ENCODE results near the gene ZNF22. TPM values are rescaled to one million over a fixed set of nuclear protein-coding genes. Genes with fewer than 3 reads are reported as not detected.

ZNF22 gene
- total RNA-seq, 1 experiment from 2014 or later = 13.5 TPM

GRCh38 chr10:44954042-44954441 is 46.7 kb upstream of the ZNF22 start:
- H3K9ac ChIP-seq (ENCODE audit: low read length) = no peak overlapping the region
- DNase-seq (ENCODE audit: low read depth, low spot score) (no peak), ATAC-seq (no peak)
- H3K27me3 ChIP-seq (ENCODE audit: insufficient read depth, low read length) = no peaks in the 10 kb centered on the region
- ChIA-PET CTCF (no interaction called here), RAD21 (ENCODE audit: low non-redundant PET in 1 of 2, low total read pairs in 2 of 2, uncharacterized antibody in 2 of 2, unreplicated experiment in 2 of 2) (no interaction called here), POLR2A (interaction anchor here (0.7 kb wide), 1 partner anchor 121 kb away, joined by 3 read pairs; no protein-coding TSS in a partner anchor)
- H3K4me2 ChIP-seq (ENCODE audit: low read length) = no peak overlapping the region
- intact Hi-C loops (cut with micrococcal nuclease) = no loop called here
- peaks cover 0 to 10% of the 10 kb centered on the region in 2 experiments; a peak in 1 of 4 replicates for H3K4me1 ChIP-seq (ENCODE audit: control insufficient read depth in 1 of 2, insufficient read depth in 2 of 2, low read length in 2 of 2)
- TF ChIP-seq POLR2A (IDR thresholded peaks at IDR 0.05; ENCODE audit: borderline replicate concordance, extremely low read depth, insufficient read depth, insufficient read length) (no peak), FOSL1 (IDR thresholded peaks at IDR 0.05; ENCODE audit: low read depth) (no peak), SRF (IDR thresholded peaks at IDR 0.05; ENCODE audit: low read depth) (no peak), YY1 (IDR thresholded peaks at IDR 0.05; ENCODE audit: extremely low read depth, insufficient replicate concordance, low read depth, low read length) (no peak), ZFX (IDR thresholded peaks at IDR 0.05) (no peak), CTCF (IDR thresholded peaks at IDR 0.05 in 2 of 3, conservative IDR thresholded peaks at IDR 0.05 in 1 of 3; ENCODE audit: borderline replicate concordance in 1 of 3, insufficient read depth in 1 of 3, low read depth in 2 of 3, low read length in 2 of 3) (no peak), RAD21 (IDR thresholded peaks at IDR 0.05; ENCODE audit: low read depth) (no peak), ZBTB33 (IDR thresholded peaks at IDR 0.05; ENCODE audit: extremely low read depth, insufficient replicate concordance, low read length) (no peak), CEBPB (IDR thresholded peaks at IDR 0.05; ENCODE audit: low read depth) (no peak), SIN3A (IDR thresholded peaks at IDR 0.05; ENCODE audit: low read depth) (no peak), POLR2AphosphoS5 (IDR thresholded peaks at IDR 0.05; ENCODE audit: low read depth, low read length) (no peak), TCF7L2 (IDR thresholded peaks at IDR 0.05; ENCODE audit: borderline replicate concordance, extremely low read depth, insufficient read depth, insufficient read length) (no peak), REST (IDR thresholded peaks at IDR 0.05; ENCODE audit: low read depth) (no peak), CBX3 (IDR thresholded peaks at IDR 0.05; ENCODE audit: low read depth) (no peak), SP1 (IDR thresholded peaks at IDR 0.05; ENCODE audit: low read depth) (no peak), EZH2phosphoT487 (IDR thresholded peaks at IDR 0.05; ENCODE audit: borderline replicate concordance) (no peak), MAX (IDR thresholded peaks at IDR 0.05) (no peak), JUND (IDR thresholded peaks at IDR 0.05) (no peak), EZH2 (IDR thresholded peaks at IDR 0.05) (no peak), ATF3 (IDR thresholded peaks at IDR 0.05) (no peak)
- H3K9me2 ChIP-seq (ENCODE audit: insufficient read depth) = no peaks in the 10 kb centered on the region
- H3K36me3 ChIP-seq (ENCODE audit: control insufficient read depth in 1 of 2, insufficient read depth in 2 of 2, low read length in 2 of 2) = no peaks in the 10 kb centered on the region
- no peak overlapping the region for H3K27ac ChIP-seq (ENCODE audit: low read depth, low read length)
- no peaks in the 10 kb centered on the region for H3K9me3 ChIP-seq (ENCODE audit: control insufficient read depth in 1 of 2, insufficient read depth in 1 of 2, low read depth in 1 of 2, low read length in 2 of 2)
- BruUV-seq (replicated peaks) = no TSS peak
- no peak overlapping the region for H2AFZ ChIP-seq (ENCODE audit: low read depth, low read length, poor library complexity, severe bottlenecking)
- no peaks in the 10 kb centered on the region for H4K20me1 ChIP-seq (ENCODE audit: insufficient read depth)
- H3K4me3 ChIP-seq (replicated peaks in 1 of 2; ENCODE audit: low read depth in 1 of 2, low read length in 2 of 2) = no peak overlapping the region
- H3K79me2 ChIP-seq (ENCODE audit: insufficient read depth, low read length) = no peaks in the 10 kb centered on the region
